Tibial artery (tissue), 4 donors: ENCODE measurements around the gene DUS2.
"Not testable (repeated sequence)": the region's sequence is repeated elsewhere in the genome, so short reads cannot be mapped to it uniquely, and the experiment has no call there.

ENCODE experiments used
- DNase-seq, 2 donors: peaks; one replicate each; pipeline ENCODE4 v3.0.0-alpha.2; 2019
- H3K27ac ChIP-seq, 2 donors: fragments of 200-600 bp; sonication (generic) in 1 of 2; 1 replicate in 1 of 2; 2 replicates in 1 of 2; pipeline ENCODE4 v1.5.1; 2018 to 2019; ENCODE audit warnings: mild to moderate bottlenecking in 1 of 2
- H3K27me3 ChIP-seq, 2 donors: fragments of 200-600 bp; sonication (generic) in 1 of 2; one replicate each; pipeline versions ENCODE4 v1.5.1 to v1.6.0; 2016 to 2019
- H3K36me3 ChIP-seq, 3 donors: fragments of 200-600 bp; sonication (generic) in 2 of 3; one replicate each; pipeline ENCODE4 v1.5.1; 2016 to 2019; ENCODE audit warnings: mild to moderate bottlenecking in 2 of 3
- H3K4me1 ChIP-seq, 4 donors: fragments of 200-600 bp; sonication (generic) in 2 of 4; 1 replicate in 3 of 4; 2 replicates in 1 of 4; pipeline ENCODE4 v1.5.1; 2016 to 2019
- H3K4me3 ChIP-seq, 2 donors: fragments of 200-600 bp; sonication (generic) in 1 of 2; 1 replicate in 1 of 2; 2 replicates in 1 of 2; pipeline ENCODE4 v1.5.1; 2018 to 2019; ENCODE audit warnings: mild to moderate bottlenecking in 2 of 2
- H3K9me3 ChIP-seq, 3 donors: fragments of 200-600 bp; sonication (generic) in 1 of 3; one replicate each; pipeline ENCODE4 v1.5.1; 2016 to 2019
- CTCF ChIP-seq, 2 experiments: fragments of 200-600 bp in 1 of 2; fragments of 450-650 bp in 1 of 2; IDR thresholded peaks; one replicate each; pipeline ENCODE4 v1.5.1; 2017 to 2019; ENCODE audit warnings: antibody characterized with exemption in 2 of 2, mild to moderate bottlenecking in 1 of 2, moderate library complexity in 1 of 2
- intact Hi-C: fragments of 100-400 bp; cut with DNase I; formaldehyde crosslinking; loops from one replicate; pipeline ENCODE4 v1.15.0; 2023; ENCODE audit warnings: low total_unique reads

DUS2 gene

GRCh38 chr16:67995423-67995822 is 27.7 kb upstream of the DUS2 start:
- H3K27ac ChIP-seq = no peak overlapping the region
- H3K27me3 ChIP-seq = no peaks in the 10 kb centered on the region
- peaks cover 0 to 12% (median 9%) of the 10 kb centered on the region in 4 donors for H3K4me1 ChIP-seq
- intact Hi-C loops = no loop called here
- H3K36me3 ChIP-seq = no peaks in the 10 kb centered on the region
- DNase-seq = no peak
- no peaks in the 10 kb centered on the region for H3K9me3 ChIP-seq
- no peak for TF ChIP-seq CTCF (IDR thresholded peaks at IDR 0.05)
- no peak overlapping the region for H3K4me3 ChIP-seq

- no peaks in the 10 kb centered on the region for H3K9me3 ChIP-seq
- no peaks in the 10 kb centered on the region for H3K27me3 ChIP-seq
- H3K4me1 ChIP-seq = peaks cover 0 to 12% (median 9%) of the 10 kb centered on the region in 4 donors
- H3K27ac ChIP-seq = no peak overlapping the region
- intact Hi-C loops = no loop called here
- no peaks in the 10 kb centered on the region for H3K36me3 ChIP-seq
- no peak for DNase-seq
- TF ChIP-seq CTCF (IDR thresholded peaks at IDR 0.05) = no peak
- no peak overlapping the region for H3K4me3 ChIP-seq
Observed at GRCh38 chr16:67996666-67997065, 26.4 kb upstream of the DUS2 start.

GRCh38 chr16:67998231-67998778 is 24.8 kb upstream of the DUS2 start:
- H3K4me1 ChIP-seq, H3K4me3 ChIP-seq, H3K36me3 ChIP-seq, intact Hi-C loops, H3K27me3 ChIP-seq, DNase-seq, H3K9me3 ChIP-seq, H3K27ac ChIP-seq: not testable (repeated sequence)

- DNase-seq = peak in 1 of 2 donors; percentile 46
- H3K4me3 ChIP-seq, H3K4me1 ChIP-seq, intact Hi-C loops, H3K36me3 ChIP-seq, H3K27ac ChIP-seq, H3K9me3 ChIP-seq, H3K27me3 ChIP-seq: not testable (repeated sequence)
Observed at GRCh38 chr16:67998779-67999688, 24.1 kb upstream of the DUS2 start, which contains the start of gene DPEP2. Gene DPEP2 (minus strand): TSS chr16:67999484. CDS start chr16:67993212, 6,272 bp downstream.

GRCh38 chr16:67999985-68000384 is 23.1 kb upstream of the DUS2 start:
- no peak overlapping the region for H3K4me3 ChIP-seq
- no peaks in the 10 kb centered on the region for H3K36me3 ChIP-seq
- H3K4me1 ChIP-seq = no peaks in the 10 kb centered on the region
- no peaks in the 10 kb centered on the region for H3K9me3 ChIP-seq
- intact Hi-C loops = no loop called here
- H3K27me3 ChIP-seq = no peaks in the 10 kb centered on the region
- no peak overlapping the region for H3K27ac ChIP-seq
- no peak for DNase-seq
- TF ChIP-seq CTCF (IDR thresholded peaks at IDR 0.05) = no peak

GRCh38 chr16:68000450-68000849 is 22.6 kb upstream of the DUS2 start:
- Histone ChIP-seq H3K4me1 (no peaks in the 10 kb centered on the region), H3K27me3 (no peaks in the 10 kb centered on the region), H3K9me3 (no peaks in the 10 kb centered on the region), H3K36me3 (no peaks in the 10 kb centered on the region), H3K27ac (no peak overlapping the region), H3K4me3 (no peak overlapping the region)
- intact Hi-C loops = no loop called here
- TF ChIP-seq CTCF (IDR thresholded peaks at IDR 0.05) = no peak
- DNase-seq = no peak
